GM20000 (cell line): ENCODE results near the gene MVB12B.

Experiments
- DNase-seq: peaks from one replicate; pipeline ENCODE4 v3.0.0; 2012; ENCODE audit warnings: low spot score
- TF ChIP-seq, protein P1 (sequence below): IDR thresholded peaks from 2 replicates; pipeline ENCODE4 v1.5.1; 2012; ENCODE audit warnings: mild to moderate bottlenecking, control low read depth; ENCODE audit errors: extremely low read depth, missing control alignments

The MVB12B gene

DNA sequence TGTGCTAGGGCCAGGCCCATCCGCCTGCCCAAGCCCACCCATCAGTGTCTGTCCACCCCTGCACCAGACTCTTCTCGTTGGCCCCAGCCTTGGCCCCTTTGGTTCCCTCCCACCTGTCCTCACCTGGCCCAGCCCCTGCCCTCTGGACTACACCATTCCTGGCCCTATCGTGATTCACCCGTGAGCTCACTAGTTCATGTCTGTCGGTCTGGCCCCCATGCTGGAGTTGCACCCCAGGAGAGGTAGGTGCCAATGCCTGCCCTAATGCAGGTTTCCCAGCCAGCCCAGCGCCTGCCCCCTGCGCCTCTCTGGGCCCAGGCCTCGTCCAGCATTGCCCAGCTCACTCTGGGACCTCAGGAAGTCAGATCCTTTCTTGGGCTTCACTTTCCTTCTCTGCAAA, 171.7 kb downstream of the MVB12B start:
- TF ChIP-seq, protein P1, sequence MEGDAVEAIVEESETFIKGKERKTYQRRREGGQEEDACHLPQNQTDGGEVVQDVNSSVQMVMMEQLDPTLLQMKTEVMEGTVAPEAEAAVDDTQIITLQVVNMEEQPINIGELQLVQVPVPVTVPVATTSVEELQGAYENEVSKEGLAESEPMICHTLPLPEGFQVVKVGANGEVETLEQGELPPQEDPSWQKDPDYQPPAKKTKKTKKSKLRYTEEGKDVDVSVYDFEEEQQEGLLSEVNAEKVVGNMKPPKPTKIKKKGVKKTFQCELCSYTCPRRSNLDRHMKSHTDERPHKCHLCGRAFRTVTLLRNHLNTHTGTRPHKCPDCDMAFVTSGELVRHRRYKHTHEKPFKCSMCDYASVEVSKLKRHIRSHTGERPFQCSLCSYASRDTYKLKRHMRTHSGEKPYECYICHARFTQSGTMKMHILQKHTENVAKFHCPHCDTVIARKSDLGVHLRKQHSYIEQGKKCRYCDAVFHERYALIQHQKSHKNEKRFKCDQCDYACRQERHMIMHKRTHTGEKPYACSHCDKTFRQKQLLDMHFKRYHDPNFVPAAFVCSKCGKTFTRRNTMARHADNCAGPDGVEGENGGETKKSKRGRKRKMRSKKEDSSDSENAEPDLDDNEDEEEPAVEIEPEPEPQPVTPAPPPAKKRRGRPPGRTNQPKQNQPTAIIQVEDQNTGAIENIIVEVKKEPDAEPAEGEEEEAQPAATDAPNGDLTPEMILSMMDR = no peak
- no peak for DNase-seq

DNA sequence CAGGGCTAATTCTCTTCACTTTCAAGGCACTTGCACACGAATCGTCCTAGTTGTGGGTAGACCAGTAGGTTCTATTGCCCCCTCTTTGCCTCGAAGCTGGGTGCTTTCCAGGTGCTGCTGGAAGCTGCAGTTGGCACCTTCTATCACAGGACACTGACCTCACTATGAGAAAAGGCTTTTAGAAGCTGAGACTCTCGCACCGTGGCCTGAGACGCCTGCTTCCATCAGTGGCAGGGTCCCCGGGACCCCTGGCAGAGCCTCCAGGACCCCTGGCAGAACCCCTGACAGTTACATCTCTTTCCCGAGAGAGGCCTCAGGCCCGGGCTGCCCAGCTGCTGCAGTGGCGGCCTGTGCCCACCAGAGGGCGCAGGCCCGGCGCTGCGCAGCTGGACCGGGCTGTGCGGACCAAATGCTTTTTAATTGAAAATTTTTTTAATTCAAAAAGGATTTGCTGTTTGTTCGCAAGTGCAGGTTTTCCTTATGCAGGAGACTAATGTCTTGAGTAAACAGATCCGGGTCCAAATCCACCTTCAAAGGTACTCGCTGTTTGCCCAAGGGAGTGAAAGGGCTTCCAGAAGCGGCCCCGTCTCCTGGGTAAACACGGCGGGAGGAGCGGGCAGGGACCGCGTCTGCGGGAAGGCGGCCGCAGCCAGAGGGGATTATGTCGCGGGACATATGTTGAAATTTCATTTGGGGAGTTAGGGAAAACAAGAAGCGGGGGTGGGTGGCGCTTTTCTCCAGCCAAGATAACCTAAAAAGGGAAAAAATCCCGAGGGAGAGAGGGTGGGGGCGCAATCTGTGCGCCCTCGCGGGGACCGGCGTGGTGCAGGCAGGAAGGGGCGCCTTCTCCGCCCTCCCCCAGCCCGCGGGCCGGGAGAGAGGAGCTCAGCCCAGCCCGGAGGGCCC, 172.6 kb downstream of the MVB12B start:
- peak; percentile 74 for DNase-seq

DNA sequence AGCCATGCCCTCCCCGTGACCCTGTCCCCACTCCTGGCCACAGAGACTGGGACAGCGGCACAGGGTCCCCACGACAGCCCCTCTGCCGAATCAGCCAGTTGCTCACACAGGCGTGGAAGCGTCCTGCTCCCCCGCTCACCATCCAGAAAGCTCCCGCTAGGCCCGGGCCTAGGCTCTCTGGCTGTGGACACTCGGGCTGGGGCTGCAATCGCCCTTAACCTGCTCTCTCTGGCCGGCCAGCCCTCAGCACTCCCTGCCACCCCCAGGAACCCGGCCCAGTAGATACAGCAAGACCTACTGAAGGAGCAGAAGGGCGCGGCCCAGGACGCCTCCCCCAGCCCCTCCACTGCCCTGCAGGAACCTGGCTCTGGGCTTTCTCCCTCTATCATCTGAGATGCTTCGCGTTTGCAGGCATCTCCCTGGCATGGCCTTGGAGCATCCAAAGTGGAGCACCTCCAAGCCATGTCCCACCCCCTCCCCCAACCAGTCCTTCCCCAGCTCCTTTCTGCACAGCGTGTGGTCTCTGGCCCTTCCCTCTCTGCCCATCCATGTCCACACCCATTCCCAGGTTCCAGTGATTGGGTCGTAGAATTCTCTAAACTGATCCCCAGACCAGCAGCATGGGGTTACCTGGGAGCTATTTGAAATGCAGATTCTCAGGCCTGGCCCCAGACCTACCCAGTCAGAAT, 173.4 kb downstream of the MVB12B start:
- TF ChIP-seq, protein P1 = no peak
- no peak for DNase-seq

More for the DNA sequence above, 172.6 kb downstream of the MVB12B start:
- TF ChIP-seq, protein P1 = peak; percentile 90

DNA sequence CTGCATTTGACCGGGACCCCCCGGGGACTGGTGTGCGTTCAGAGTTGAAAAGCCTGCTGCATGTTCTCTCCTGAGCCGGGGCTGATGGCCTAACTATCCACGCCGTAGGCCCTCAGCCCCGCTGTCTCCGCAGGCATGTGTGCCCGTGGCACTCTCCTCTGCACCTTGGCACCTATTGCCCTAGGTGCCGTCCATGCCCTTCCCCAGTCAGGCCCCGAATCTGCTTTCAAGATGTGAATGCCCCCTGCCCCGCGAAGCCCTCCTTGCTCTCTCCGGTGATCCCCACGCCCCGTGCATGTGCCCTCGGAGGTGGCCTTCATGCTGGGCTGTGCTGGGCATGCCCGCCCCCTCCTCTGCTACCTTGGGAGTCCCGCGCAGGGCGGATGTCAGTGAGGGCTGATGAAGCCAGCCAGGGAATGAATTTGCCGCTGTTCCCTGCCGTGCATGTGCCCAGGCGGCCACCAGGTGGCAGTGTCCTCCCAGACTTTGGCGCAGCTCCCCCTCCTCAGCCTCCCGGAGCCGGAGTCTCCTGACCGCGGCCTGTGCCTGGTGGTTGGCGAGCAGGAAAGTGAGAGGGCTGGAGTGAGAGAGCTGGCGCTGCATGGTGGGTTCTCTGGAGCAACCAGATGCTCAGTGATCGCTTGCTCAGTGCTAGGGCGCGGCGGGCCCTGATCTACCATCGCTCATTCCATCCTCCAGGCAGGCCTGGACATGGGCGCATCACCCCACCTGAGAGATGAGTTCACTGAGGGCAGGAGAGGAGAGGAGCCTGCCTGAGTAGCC, 174.2 kb downstream of the MVB12B start:
- DNase-seq = peak; percentile 88
- TF ChIP-seq, protein P1 = peak; percentile 85

DNA sequence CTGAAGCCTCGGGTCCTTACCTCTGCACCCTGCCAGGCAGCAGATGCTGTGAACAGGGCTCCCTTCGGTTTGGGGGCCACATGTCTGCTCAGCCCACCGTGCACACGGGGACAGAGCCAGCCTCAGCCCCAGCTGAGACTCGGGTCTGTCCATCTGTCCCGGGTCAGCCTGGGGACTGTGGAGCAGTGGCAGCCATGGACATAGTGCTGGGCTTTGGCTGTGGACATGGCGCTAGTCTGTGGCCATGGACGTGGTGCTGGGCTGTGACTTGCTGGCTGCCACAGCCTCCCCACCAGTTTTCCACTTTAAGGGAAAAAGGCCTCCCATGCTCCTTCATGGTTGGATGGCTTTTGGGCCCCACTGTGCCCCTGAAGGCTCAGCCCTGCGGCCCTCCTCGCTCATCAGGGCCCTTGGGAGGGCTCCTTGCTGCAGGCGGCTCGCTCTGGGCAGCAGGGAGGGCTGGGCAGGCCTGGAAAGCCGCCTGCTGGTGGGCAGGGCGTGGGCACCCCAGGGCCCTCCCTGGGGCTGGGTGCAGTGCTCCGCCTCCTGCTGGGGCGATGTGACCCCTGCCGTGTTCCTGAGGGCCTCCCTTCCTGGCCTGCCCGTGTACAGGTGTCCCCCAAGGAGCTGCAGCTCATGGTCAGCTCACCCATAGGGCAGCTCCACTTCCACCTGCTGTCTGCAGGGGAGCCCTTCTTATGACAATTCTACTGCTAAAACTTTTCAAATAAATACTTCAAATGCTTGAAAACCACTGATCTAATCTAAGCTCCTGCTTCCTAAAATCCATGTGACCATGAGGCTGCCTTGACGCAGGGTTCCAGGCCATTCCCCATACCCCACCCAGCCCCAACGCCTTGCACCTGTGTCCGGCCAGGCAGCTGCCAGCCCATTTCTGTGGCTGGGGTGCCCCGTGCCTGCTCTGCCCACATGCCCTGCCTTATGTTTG, 175.0 kb downstream of the MVB12B start:
- DNase-seq = no peak
- TF ChIP-seq, protein P1 = no peak

DNA sequence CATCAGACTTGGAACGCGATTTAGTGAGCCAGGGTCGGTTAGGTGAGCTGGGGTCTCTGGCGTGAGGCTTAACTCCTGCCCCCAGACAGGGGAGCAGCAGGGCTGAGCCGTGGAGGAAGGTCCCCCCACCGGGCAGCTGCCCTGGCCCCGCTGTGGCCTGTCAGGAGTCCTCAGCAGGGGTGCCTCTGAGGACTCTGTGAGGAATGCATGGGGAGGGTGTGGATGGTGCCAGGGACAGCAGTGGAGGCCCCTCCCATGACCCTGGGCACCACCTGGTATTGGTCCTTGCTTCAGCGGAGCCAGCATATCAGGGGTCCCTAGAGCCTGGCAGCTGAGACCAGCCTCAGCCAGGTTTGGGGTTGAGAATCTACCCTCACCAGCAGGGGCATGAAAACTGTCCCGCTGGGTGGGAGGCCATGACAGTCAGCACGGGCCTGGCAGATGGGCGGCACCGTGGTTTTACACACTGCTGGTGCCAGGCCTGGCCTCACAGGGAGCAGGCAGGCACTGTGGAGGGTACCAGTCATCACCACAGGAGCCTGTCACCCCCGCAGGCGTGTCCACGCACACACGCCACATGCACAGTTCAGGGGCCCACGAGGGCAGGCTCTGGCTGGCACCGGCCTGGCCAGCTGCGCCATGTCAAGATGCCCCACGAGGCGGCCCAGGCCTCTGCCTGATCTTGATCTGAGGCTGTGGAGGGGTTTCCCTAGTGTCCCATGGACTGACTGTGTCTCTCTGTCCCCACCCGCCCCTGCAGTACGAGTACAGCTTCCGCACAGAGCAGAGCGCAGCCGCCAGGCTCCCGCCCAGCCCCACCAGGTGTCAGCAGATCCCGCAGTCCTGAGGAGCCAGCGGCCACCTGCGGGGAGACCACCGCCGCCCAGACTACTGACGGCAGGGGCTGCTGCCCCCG, 176.0 kb downstream of the MVB12B start:
- TF ChIP-seq, protein P1 = no peak
- no peak for DNase-seq
